RWPE2 (cell line): ENCODE results near the gene ALG11.

Source experiments
- ATAC-seq: fragments of 200-7000 bp; cut with Tn5 transposase; 3 replicates; pipeline ENCODE4 v1.9.1; 2021; ENCODE audit warnings: low read depth
- DNase-seq: peaks from one replicate; pipeline ENCODE4 v3.0.0-alpha.2; 2020; ENCODE audit warnings: low spot score
- H3K27ac ChIP-seq: fragments of 450-650 bp; 2 replicates; pipeline ENCODE4 v1.5.1; 2017; ENCODE audit warnings: mild to moderate bottlenecking; ENCODE audit not compliant: poor library complexity, severe bottlenecking
- H3K27me3 ChIP-seq: fragments of 250-450 bp; sonication (Bioruptor Pico); 2 replicates; pipeline ENCODE4 v1.5.1; 2021; ENCODE audit warnings: mild to moderate bottlenecking, moderate library complexity; ENCODE audit not compliant: insufficient read depth, poor library complexity, severe bottlenecking
- H3K36me3 ChIP-seq: fragments of 250-450 bp; sonication (Bioruptor Pico); 2 replicates; pipeline ENCODE4 v1.5.1; 2020; ENCODE audit warnings: low read depth, mild to moderate bottlenecking, moderate library complexity
- H3K4me1 ChIP-seq: fragments of 250-450 bp; sonication (Bioruptor Pico); 2 replicates; pipeline ENCODE4 v1.5.1; 2021; ENCODE audit warnings: mild to moderate bottlenecking, moderate library complexity; ENCODE audit not compliant: insufficient read depth, poor library complexity, severe bottlenecking
- H3K4me3 ChIP-seq: fragments of 250-450 bp; sonication (Bioruptor Pico); 2 replicates; pipeline ENCODE4 v1.5.1; 2021; ENCODE audit warnings: mild to moderate bottlenecking, moderate library complexity; ENCODE audit not compliant: severe bottlenecking
- H3K9me3 ChIP-seq: fragments of 250-450 bp; sonication (Bioruptor Pico); 2 replicates; pipeline ENCODE4 v1.5.1; 2021; ENCODE audit warnings: mild to moderate bottlenecking, moderate library complexity; ENCODE audit not compliant: severe bottlenecking
- TF ChIP-seq, protein P1 (sequence below): fragments of 450-650 bp; IDR thresholded peaks from one replicate; pipeline ENCODE4 v1.5.1; 2017; ENCODE audit warnings: mild to moderate bottlenecking, moderate library complexity; ENCODE audit not compliant: poor library complexity, severe bottlenecking

Gene ALG11

DNA sequence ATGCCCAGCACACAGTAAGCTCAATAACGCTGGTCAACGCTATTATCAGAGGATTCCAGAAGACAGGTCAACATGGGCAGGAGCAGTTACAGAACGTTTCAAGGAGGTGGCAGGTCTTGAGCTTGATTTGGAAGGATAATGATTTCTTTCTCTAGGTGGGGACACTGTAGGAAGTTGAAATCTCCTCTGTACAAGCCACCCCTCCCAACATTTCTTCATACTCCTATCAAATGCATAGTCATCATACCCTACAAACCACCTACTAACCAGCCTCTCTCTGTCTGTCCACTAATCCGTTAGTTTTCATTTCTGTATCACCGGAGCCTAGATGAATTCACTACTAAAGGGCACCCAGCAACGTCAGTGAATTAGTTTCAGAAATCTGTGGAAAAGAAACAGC lies 2.3 kb upstream of the ALG11 start:
- Histone ChIP-seq H3K27ac (no peak overlapping the region), H3K4me1 (no peaks in the 10 kb centered on the region)
- ATAC-seq, result no peak

DNA sequence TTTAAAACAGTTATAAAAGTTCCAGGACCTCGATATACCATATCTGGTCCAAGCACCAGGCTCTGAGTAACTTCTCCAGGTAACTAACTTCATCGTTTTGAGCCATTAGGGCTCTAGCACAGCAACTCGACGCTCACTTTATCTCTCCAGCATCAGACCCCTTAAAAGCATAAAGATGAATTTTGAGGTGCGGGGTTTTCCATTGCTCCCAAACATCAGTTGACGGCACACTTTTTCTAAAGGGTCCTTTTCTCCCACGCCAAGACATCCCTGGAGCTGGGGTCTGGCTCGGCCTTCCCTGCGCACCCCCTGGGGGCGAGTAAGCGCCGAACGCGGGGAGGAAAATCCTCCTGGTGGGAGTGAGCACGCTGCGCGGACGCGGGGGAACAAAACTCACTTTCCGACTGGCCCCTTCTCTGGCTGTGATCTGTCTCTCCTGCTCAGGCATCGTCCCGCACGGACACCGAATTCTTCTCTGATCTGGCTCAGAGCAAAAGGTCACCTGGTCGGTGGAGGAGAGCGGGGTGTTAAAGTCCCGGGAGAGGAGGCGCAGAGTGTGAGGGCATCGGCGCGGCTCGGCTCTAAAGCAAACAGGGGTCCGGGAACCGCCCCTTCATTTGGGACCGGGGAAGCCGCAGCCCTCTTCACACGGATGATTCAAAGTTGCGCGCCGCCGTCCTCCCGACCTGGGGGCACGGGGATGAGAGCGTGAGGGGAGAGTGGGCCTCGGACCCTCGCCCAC lies 1.1 kb upstream of the ALG11 start, which contains the start of gene ATP7B:
Gene ATP7B (minus strand): TSS at position 561 of the 742 bp plus-strand sequence. CDS start 113 bp downstream, at position 448.
- H3K27ac ChIP-seq, result no peak within 1 kb of the TSS
- peak within 1 kb of the TSS; percentile 93 for H3K4me3 ChIP-seq
- H3K4me1 ChIP-seq, result no peaks in the 10 kb centered on the region
- H3K36me3 ChIP-seq, result no peaks in the 10 kb centered on the region
- no peaks in the 10 kb centered on the region for H3K27me3 ChIP-seq
- no peaks in the 10 kb centered on the region for H3K9me3 ChIP-seq
- DNase-seq (no peak), ATAC-seq (peak; percentile 30)
- TF ChIP-seq, protein P1, sequence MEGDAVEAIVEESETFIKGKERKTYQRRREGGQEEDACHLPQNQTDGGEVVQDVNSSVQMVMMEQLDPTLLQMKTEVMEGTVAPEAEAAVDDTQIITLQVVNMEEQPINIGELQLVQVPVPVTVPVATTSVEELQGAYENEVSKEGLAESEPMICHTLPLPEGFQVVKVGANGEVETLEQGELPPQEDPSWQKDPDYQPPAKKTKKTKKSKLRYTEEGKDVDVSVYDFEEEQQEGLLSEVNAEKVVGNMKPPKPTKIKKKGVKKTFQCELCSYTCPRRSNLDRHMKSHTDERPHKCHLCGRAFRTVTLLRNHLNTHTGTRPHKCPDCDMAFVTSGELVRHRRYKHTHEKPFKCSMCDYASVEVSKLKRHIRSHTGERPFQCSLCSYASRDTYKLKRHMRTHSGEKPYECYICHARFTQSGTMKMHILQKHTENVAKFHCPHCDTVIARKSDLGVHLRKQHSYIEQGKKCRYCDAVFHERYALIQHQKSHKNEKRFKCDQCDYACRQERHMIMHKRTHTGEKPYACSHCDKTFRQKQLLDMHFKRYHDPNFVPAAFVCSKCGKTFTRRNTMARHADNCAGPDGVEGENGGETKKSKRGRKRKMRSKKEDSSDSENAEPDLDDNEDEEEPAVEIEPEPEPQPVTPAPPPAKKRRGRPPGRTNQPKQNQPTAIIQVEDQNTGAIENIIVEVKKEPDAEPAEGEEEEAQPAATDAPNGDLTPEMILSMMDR, result no peak

More for the DNA sequence above, 2.3 kb upstream of the ALG11 start:
- H3K36me3 ChIP-seq, result no peaks in the 10 kb centered on the region
- no peaks in the 10 kb centered on the region for H3K9me3 ChIP-seq
- TF ChIP-seq, protein P1, result no peak
- H3K4me3 ChIP-seq, result no peak overlapping the region
- no peaks in the 10 kb centered on the region for H3K27me3 ChIP-seq
- DNase-seq, result no peak

DNA sequence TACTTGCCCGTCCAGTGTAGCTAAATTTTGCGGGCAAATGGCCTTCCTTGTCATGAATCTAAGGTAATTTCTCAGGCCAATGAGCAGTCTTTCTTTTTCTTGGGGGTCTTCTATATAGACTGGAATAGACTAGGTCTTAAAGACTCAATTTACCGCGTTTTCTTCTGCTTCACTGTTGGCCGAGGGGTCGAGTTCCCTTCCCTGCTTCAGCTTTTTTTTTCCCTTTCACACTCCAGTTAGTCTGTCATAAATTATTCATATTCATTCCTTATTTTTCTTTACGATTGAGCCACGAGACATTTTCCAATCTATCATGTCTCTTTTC lies 276 bp downstream of the ALG11 start:
- no peak for DNase-seq
- no peaks in the 10 kb centered on the region for H3K4me1 ChIP-seq
- H3K4me3 ChIP-seq, result peak overlapping the region; percentile 93
- TF ChIP-seq, protein P1, result no peak
- no peak overlapping the region for H3K27ac ChIP-seq
- H3K27me3 ChIP-seq, result no peaks in the 10 kb centered on the region
- ATAC-seq, result no peak
- H3K9me3 ChIP-seq, result no peaks in the 10 kb centered on the region
- H3K36me3 ChIP-seq, result no peaks in the 10 kb centered on the region; the same call in 1 of the 2 replicates

DNA sequence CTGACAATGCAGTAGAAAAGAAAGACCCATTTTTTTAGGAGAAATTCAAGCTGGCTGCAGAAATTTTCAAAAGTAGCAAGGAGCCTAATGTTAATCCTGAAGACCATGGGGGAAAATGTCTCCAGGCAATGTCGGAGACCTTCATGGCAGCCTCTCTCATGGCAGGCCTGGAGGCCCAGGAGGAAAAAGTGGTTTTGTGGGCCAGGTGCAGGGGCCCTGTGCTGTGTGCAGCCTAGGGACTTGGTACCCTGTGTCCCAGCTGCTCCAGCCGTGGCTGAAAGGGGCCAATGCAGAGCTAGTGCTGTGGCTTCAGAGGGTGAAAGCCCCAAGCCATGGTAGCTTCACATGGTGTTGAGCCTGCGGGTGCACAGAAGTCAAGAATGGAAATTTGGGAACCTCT lies 4.1 kb downstream of the ALG11 start:
- Histone ChIP-seq H3K27me3 (no peaks in the 10 kb centered on the region), H3K36me3 (peaks cover 28% of the 10 kb centered on the region), H3K4me1 (no peaks in the 10 kb centered on the region), H3K27ac (no peak overlapping the region), H3K4me3 (no peak overlapping the region), H3K9me3 (no peaks in the 10 kb centered on the region)
- TF ChIP-seq, protein P1, result no peak
- DNase-seq, result no peak
- ATAC-seq, result no peak

DNA sequence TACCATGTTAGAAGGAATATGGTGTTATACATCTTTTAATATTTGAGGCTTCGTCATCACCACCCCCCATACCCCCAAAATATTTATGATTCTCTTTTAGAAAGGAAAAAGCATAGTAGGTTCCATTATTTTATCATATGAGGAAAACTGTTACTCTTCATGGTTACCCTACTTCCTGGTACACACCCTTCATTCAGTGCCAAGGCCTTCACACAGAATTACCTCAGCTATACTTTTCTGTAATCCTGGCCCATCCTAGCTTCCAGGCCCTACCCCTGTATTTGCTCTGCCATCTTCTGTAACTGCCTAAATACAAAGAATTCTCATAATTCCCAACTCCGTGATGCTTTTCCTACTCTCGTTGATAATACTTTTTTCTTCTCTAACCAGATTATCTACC lies 8.0 kb downstream of the ALG11 start:
- H3K4me3 ChIP-seq, result no peak overlapping the region
- TF ChIP-seq, protein P1, result no peak
- DNase-seq (no peak), ATAC-seq (no peak)
- peaks cover 52% of the 10 kb centered on the region for H3K36me3 ChIP-seq
- H3K27me3 ChIP-seq, result no peaks in the 10 kb centered on the region
- no peaks in the 10 kb centered on the region for H3K4me1 ChIP-seq
- no peaks in the 10 kb centered on the region for H3K9me3 ChIP-seq
- no peak overlapping the region for H3K27ac ChIP-seq
